Fibroblast of gingiva (primary cell): ENCODE results near the gene KCNQ2.

Experiments used
- DNase-seq: peaks from one replicate; pipeline ENCODE4 v3.0.0-alpha.2; 2011; ENCODE audit warnings: low read depth

Gene KCNQ2

DNA sequence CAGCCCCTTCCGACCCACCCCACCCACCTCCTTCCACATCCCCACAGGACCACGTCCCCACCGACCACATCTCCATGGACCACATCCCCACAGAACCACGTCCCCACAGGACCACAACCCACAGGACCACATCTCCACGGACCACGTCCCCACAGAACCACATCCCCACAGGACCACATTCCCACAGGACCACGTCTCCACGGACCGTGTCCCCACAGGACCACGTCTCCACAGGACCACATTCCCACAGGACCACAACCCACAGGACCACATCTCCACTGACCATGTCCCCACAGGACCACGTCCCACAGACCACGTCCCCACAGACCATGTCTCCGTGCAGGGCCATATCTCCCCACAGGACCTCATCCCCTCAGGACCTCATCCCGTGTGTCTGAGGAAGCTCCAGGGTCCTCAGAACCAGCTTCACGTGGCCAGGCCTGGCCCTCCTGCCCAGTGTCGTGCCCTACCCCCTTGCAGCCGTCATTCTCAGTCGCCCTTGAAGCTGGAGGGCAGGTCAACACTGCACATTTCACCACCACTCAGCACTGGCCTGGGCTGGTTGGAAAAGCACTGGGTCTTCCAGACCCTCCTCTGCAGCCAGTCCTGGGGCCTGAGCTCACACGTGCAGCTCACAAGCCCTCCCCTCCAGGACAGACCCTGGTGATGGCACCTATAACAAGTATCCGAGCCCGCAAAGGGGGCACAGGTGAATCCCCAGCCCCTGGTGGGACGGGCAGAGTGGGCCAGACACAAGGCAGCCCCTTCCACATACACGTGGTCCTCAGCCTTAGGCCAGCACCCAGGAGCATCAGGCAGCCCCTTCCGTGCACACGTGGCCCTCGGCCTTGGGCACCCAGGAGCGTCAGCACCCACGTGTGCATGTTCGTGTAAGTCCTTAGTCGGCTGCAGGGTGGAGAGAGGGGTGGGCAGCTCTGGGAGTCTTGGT lies 115.2 kb downstream of the KCNQ2 start:
- DNase-seq = no peak

DNA sequence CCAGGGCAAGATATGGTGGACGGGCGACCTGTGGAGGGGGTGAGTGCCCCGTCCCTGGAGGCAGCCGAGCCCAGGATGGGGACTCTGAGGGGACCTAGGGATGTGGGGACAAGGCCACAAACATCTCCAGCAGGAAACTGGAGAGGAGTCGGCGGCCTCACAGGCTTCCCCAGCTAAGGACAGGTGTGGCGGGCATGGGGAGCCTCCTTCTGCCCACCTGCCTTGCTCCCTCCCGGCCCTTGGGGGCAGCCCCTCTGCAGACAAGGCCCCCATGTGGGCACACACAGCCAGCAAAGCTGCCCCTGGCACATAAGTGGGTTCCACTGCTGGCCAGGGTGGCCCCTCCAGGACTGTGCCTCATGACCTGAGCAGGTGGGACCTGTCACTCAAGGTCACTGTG lies 115.9 kb downstream of the KCNQ2 start:
- no peak for DNase-seq

DNA sequence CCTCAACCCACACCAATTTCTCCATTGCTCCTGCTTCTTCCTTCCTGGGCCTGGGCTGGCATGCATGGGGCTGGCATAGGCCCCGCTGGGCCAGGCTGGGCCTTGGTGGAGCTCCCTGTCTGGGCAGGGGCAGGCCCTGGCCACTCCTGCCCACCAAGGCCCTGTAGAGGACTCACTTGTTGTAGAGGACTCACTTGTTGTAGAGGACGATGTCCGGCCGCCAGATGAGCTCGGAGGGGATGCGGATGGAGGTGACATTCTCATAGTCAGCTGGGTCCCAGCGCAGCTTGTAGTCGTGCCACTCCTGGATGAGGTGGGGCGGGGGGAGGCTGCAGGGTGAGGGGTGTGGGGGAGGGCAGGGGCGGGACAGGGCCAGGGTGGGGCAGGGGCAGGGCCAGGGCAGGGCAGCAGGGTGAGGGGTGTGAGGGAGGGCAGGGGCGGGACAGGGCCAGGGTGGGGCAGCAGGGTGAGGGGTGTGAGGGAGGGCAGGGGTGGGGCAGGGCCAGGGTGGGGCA lies 116.6 kb downstream of the KCNQ2 start:
- DNase-seq = no peak

DNA sequence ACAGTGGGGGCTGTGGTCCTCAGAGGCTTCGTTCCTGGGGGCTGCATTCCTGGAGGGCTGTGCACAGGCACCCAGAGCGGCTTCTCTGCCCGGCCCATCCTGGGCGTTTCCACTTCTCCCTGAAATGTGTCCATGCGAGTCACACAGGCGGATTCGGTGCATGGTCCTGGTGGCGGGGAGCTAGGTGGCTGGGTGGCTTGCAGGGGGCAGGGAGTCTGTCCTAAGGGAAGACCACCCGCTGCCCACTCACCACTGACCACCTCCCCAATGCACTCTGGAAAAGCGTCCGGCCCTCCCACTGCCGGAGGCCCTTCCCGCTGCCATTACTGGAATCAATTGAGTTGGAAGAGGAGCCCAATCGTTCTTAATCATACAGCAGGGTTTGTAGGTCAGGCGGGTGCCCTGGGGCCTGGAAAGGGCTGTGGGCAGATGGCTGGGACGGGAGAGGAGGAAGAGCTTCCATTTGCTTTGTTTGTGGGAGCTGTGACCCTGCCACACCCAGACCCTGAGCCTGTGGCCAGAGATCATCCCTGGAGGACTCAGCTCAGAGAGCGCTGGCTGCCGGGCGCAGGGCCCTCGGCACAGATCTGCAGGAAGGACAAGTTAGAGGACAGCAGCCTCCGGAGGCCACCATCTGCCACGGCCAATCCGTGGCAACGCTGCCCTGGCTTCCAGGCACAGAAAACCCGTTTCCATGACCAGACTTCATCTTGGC lies 117.7 kb downstream of the KCNQ2 start:
- DNase-seq = no peak

DNA sequence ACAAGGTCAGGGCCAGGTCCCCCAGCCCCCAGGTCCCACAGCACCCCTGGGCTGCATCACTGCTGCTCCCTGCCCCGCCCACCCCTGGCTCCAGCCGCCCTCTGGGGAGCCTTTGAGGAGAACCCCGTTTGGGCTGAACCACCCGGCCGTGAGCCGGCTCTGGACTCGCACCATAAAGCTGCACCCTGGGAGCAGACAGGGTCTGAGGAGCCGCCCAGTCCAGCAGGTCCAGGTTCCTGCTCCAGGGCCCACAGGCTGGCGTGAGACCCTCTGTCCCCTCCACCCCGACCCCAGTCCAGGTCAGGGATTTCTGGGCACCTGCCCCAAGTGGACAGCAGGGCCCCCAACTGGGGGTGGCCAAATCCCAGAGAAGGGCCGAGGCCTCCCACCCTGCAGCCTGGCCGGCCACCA lies 119.6 kb downstream of the KCNQ2 start:
- DNase-seq = no peak

DNA sequence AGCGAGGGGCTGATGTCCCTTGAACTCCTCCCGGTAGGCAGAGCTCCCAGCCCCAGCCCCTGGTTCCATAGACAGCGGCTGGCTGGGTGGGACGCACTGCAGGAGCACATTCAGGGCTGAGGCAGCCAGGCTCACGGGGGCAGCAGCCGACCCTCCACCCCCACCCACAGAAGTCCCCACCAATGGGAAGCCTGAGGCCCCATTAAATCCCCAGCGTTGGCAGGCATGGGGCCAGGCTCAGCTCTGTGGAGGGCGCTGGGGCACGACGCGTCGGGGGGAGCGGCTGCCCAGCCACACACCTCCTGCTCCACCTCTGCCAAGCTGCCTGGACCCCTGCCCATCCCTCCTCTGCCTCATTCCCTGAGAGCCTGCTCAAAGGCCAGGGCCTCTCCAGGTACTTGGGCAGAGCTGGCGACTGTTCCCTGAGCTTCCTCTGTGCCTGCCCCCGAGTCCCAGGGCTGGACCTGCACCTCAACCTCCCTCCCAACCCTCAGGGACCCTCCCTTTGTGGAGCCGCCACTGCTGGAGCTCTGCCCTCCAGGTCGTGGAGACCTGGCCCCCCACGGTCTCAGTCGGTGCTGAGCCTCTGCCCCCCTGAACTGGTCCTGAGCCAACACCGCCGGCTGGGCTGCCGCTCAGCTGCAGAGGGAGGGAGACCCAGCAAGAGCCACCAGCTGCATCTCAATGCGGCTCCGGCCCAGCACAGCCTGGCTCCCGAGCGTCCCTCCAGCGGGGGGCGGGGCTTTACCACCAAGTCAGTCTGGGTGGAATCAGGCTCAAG lies 120.5 kb downstream of the KCNQ2 start:
- no peak for DNase-seq

DNA sequence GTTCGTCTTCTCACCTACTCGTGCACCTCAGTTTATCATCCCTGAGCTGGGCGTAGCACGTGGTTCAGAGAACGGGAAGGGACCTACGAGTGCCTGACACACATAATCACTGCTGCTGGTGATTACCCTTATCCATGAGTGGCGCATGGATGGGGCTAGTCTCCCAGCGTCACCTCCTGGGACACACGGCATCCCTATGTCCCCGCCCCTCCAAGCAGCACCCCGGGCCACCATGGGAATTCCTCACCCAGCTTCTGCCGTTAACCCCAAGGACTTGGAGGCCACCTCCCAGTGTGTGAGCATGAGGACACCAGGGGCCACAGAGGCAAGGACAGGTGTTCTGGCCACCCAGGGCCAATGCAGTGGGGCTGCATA lies 121.1 kb downstream of the KCNQ2 start:
- DNase-seq = no peak

DNA sequence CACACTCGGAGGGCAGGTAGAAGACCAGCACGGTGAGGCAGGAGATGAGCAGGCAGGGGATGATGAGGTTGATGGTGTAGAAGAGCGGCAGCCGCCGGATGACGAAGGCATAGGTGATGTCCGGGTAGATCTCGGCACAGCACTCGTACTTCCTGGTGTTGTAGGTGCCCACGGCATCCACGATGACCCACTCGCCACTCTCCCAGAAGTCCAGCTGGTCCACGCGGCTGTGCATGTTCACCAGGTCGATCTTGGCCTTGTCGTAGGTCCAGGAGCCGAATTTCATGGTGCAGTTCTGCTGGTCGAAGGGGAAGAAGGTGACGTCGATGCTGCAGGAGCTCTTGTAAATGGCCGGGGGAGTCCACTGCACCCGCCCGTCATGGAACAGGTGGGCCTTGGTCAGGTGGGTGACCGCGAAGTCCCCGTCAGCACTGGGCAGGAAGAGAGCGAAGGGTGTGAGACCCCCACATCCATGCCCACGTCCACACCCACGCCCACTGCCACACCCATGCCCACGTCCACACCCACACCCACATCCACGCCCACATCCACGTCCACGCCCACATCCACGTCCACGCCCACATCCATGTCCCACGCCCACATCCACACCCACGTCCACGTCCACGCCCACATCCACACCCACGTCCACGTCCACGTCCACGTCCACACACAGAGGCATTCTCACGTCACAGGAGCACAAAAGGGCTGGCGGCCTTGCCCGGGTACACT lies 121.7 kb downstream of the KCNQ2 start:
- no peak for DNase-seq
